Right cardiac atrium (tissue), 5 donors: ENCODE measurements around the gene MMRN2. TPM values are rescaled to one million over a fixed set of nuclear protein-coding genes. Genes with fewer than 3 reads are reported as not detected.
"Not testable (repeated sequence)": the region's sequence is repeated elsewhere in the genome, so short reads cannot be mapped to it uniquely, and the experiment has no call there.

Experiments
- ATAC-seq, 2 donors: fragments of 200-7000 bp; cut with Tn5 transposase; one replicate each; pipeline versions ENCODE4 v1.8.0 to v1.9.1; 2020; ENCODE audit warnings: moderate library complexity in 2 of 2, mild to moderate bottlenecking in 1 of 2
- DNase-seq, 3 donors: peaks; one replicate each; pipeline ENCODE4 v3.0.0-alpha.2; 2020
- H3K27ac ChIP-seq: one replicate; pipeline ENCODE4 v1.5.1; 2013; ENCODE audit warnings: mild to moderate bottlenecking, low read length, control low read depth, moderate library complexity
- H3K27me3 ChIP-seq: one replicate; pipeline ENCODE4 v1.6.1; 2013; ENCODE audit not compliant: control insufficient read depth, insufficient read depth
- H3K4me1 ChIP-seq: one replicate; pipeline ENCODE4 v1.6.1; 2013; ENCODE audit warnings: low read length; ENCODE audit not compliant: control insufficient read depth, insufficient read depth
- H3K4me3 ChIP-seq: one replicate; pipeline ENCODE4 v1.5.1; 2013; ENCODE audit warnings: low read length, control low read depth
- H3K9me3 ChIP-seq: one replicate; pipeline ENCODE4 v1.6.1; 2013; ENCODE audit warnings: low read length; ENCODE audit not compliant: control insufficient read depth
- WGBS: extraction: QIAGEN DNeasy Blood & Tissue Kit; methylation state at CpG from one replicate; pipeline ENCODE4 v1.1.7; 2013; 5-methylcytosine and 5-hydroxymethylcytosine counted together
- intact Hi-C, 4 donors: fragments of 100-400 bp; cut with DNase I; formaldehyde crosslinking; loops; one replicate each; pipeline versions ENCODE4 v1.11.0 to v1.14.0; 2022 to 2023
- polyA plus RNA-seq: library from polyadenylated mRNA; stranded (reverse); fragments of 200-250 nt; gene quantifications from one replicate; pipeline ENCODE4 v1.2.3, GENCODE V29; 2013
- total RNA-seq, 4 donors: library from RNA; stranded (reverse); fragmentation: NEBNext Ultra II Directional; extraction: Animal tissue kit (Norgen Biotek cat#: 25700); gene quantifications; one replicate each; pipeline ENCODE4 v1.2.1, GENCODE V29; 2021
- donor health status: healthy with polysubstance abuse.
- donor health status: DM: no; HTN: yes; CAD: no.
- donor health status: DM: no; HTN: no; CAD: no.
- donor health status: DM: no; HTN: yes; CAD: no; lungs with severe emphysema.
- donor health status: DM: yes; HTN: yes; CAD: no.

Gene MMRN2
- total and polyA plus RNA-seq, 5 donors = 19.8 to 65.5 (median 39.3) TPM

DNA sequence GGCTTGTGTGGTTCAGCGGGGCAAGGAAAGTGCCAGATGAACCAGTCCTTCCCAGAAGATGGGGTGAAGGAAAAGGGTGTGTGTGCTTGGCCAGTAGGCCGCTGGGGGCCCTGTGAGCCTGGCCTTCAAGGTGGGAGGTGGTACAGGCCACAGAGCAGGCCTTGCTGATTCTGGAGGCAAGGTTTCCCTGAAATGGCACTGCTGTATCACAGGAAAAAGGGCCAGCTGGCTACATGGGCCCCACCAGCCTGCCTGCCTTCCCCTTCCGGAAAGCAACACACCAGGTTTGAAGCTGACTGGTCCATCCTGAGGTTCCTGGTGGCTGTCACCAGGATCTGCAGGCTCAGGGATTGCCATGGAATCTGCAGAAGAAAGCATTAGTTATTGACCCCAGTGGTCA is 12.5 kb downstream of the MMRN2 start:
- DNase-seq (peak in 1 of 3 donors; percentile 40), ATAC-seq (no peak)
- intact Hi-C loops = no loop called here
- Histone ChIP-seq H3K27me3 (no peaks in the 10 kb centered on the region), H3K27ac (no peak overlapping the region), H3K9me3 (no peaks in the 10 kb centered on the region), H3K4me3 (no peak overlapping the region), H3K4me1 (no peaks in the 10 kb centered on the region)
- 86% methylated on average over 3 of the region's 3 CpGs for WGBS

GRCh38 chr10:86944471-86944870 is 12.9 kb downstream of the MMRN2 start:
- H3K27me3 ChIP-seq = no peaks in the 10 kb centered on the region
- H3K4me1 ChIP-seq = no peaks in the 10 kb centered on the region
- no peak overlapping the region for H3K4me3 ChIP-seq
- DNase-seq (no peak), ATAC-seq (no peak)
- intact Hi-C loops = no loop called here
- no peaks in the 10 kb centered on the region for H3K9me3 ChIP-seq
- no peak overlapping the region for H3K27ac ChIP-seq

GRCh38 chr10:86944031-86944419 is 13.4 kb downstream of the MMRN2 start:
- intact Hi-C loops = no loop called here
- WGBS = 87% methylated on average over 4 of the region's 4 CpGs
- Histone ChIP-seq H3K27ac (no peak overlapping the region), H3K27me3 (no peaks in the 10 kb centered on the region), H3K9me3 (no peaks in the 10 kb centered on the region), H3K4me3 (no peak overlapping the region), H3K4me1 (no peaks in the 10 kb centered on the region)
- DNase-seq = no peak
- no peak for ATAC-seq

DNA sequence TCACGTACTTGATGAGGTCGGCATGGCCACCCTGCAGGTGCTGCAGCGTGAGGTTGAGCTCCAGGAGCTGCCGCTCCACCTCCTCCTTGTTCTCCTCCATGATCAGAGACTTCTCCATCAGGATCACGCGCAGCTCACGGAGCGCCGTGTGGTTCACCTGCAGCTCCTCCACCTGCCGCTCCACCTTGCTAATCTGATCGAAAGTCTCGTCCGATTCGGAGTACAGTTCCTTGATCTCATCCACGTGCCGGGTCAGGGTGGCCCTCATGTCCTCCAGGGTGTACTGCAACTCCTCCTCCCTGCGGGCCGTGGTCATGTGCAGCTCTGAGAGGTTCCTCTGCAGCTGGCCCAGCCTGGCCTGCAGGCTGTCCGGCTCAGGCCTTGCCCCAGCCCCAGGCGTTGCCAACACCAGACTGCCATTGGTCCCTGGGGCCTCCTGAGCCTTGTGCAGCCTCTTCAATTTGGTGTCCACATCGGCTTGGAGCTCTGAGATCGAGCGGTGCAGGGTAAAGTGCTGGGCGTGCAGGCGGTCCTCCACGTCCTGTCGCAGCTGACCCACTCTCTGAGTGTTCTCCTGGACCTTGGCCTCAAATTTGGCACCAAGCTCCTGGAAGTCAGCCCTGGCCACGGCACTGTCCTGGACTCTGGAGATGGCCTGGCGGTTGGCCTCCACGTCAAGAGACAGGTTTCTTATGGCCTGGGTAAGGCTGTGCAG is 13.9 kb downstream of the MMRN2 start:
- Histone ChIP-seq H3K9me3 (no peaks in the 10 kb centered on the region), H3K4me3 (no peak overlapping the region), H3K4me1 (no peaks in the 10 kb centered on the region), H3K27me3 (no peaks in the 10 kb centered on the region), H3K27ac (no peak overlapping the region)
- DNase-seq (peak in 2 of 3 donors; percentile 50 to 53), ATAC-seq (no peak)
- WGBS = 91% methylated on average over 30 of the region's 30 CpGs
- intact Hi-C loops = no loop called here

DNA sequence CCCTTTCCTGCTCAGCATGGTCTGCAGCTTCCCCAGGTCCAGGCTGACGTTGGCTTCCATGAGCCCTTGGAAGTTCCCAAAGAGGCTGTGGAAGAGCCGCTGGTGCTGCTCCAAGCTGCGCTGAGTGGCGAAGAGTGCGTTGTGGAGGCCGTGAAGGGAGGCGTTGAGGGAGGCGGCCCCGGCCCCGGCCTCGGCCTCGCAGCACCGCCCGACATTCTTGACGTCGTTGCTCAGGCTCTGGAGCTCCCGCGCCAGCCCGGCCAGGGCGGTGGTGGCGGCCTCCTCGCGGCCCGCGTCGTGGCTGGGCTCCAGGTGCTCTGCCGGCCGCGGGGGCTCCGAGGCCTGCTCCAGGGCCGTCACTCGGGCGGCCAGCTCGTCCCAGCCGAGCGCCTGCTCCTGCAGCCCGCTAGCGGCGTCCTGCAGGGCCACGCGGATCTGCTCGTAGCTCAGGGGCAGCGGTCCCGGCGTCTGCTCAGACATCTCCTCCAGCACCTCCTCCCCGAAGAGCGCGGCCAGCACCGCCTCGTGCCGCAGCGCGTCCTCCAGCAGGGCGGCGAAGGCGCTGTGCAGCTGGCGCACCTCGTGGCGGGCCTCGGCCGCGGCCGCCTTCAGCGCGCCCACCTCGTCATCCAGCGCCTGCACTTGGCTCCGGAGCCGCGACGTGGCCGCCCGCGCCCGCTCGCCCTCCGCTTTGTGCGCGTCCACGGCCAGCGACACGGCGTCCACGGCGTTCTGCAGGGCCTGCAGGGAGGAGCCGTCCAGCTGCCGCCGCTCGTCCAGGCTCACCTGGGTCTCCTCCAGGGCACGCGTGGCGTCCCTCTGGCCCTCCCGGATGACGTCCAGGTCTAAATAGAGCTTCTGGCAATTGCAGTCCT is 14.7 kb downstream of the MMRN2 start:
- Histone ChIP-seq H3K27ac (no peak overlapping the region), H3K4me1 (no peaks in the 10 kb centered on the region), H3K27me3 (no peaks in the 10 kb centered on the region), H3K4me3 (no peak overlapping the region), H3K9me3 (no peaks in the 10 kb centered on the region)
- DNase-seq = peak; percentile 53 to 79 (median 75)
- no peak for ATAC-seq
- intact Hi-C loops = no loop called here
- 63% methylated on average over 94 of the region's 94 CpGs for WGBS

DNA sequence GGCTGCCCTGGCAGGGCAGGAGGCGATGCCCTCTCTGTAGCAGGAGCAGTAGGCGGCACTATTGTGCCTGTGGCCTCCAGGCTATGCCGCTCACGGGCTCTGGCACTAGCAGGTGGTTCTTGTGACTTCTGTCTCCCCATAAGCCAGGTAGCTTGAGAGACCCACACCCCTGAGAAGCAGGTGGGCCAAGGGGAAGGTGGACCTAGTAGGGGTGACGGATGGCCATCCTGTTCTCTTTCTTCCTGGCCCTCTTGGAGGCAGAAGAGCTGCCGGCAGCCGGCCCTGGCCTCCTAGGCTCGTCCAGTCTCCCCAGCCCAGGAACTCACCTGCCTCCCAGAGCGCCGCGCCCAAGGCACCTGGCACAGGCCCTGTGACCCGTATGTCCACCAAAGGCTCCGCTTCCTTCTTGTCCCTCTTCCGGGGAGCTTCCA is 15.4 kb downstream of the MMRN2 start:
- Histone ChIP-seq H3K9me3 (no peaks in the 10 kb centered on the region), H3K4me3 (no peak overlapping the region), H3K27me3 (no peaks in the 10 kb centered on the region), H3K4me1 (no peaks in the 10 kb centered on the region), H3K27ac (no peak overlapping the region)
- DNase-seq (no peak), ATAC-seq (no peak)
- 92% methylated on average over 14 of the region's 14 CpGs for WGBS
- intact Hi-C loops = no loop called here

- Histone ChIP-seq H3K4me1 (no peaks in the 10 kb centered on the region), H3K9me3 (no peaks in the 10 kb centered on the region), H3K27ac (no peak overlapping the region), H3K27me3 (no peaks in the 10 kb centered on the region), H3K4me3 (no peak overlapping the region)
- ATAC-seq = no peak
- no peak for DNase-seq
- intact Hi-C loops = no loop called here
- 79% methylated on average over 2 of the region's 2 CpGs for WGBS
These were observed 16.0 kb downstream of the MMRN2 start for GRCh38 chr10:86941426-86941825.

DNA sequence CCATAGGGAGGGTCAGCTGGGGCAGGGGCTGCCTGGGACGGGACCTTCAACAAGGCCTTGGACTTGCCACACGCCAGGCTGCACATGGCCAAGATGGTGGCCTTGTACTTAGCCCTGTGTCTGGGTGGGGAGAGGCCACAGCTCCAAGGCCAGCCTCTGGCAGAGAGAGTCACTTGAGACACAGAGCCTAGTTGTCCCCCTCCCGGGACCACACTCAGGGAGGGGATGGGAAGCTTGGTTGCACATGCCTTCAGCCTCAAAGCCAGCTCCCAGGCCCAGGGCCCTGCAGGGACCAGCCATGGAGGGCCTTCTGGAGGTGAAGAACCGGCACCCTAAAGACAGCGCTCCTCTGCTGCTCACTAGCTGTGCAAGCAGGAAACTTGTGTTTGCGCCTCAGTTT is 16.7 kb downstream of the MMRN2 start:
- H3K4me1 ChIP-seq = no peaks in the 10 kb centered on the region
- DNase-seq = peak in 1 of 3 donors; percentile 47
- 81% methylated on average over 6 of the region's 6 CpGs for WGBS

GRCh38 chr10:86940076-86940475 is 17.3 kb downstream of the MMRN2 start:
- H3K9me3 ChIP-seq, H3K27me3 ChIP-seq, H3K4me1 ChIP-seq, ATAC-seq, intact Hi-C loops, H3K4me3 ChIP-seq, DNase-seq, H3K27ac ChIP-seq: not testable (repeated sequence)
- WGBS = 86% methylated on average over 16 of the region's 16 CpGs

More for the DNA sequence above, 16.7 kb downstream of the MMRN2 start:
- H3K27me3 ChIP-seq = no peaks in the 10 kb centered on the region
- ATAC-seq = peak in 1 of 2 donors; percentile 4
- no peaks in the 10 kb centered on the region for H3K9me3 ChIP-seq
- no peak overlapping the region for H3K4me3 ChIP-seq
- H3K27ac ChIP-seq = no peak overlapping the region
- intact Hi-C loops = no loop called here

GRCh38 chr10:86938260-86938659 is 19.2 kb downstream of the MMRN2 start:
- intact Hi-C loops = no loop called here
- WGBS = 83% methylated on average over 2 of the region's 2 CpGs
- Histone ChIP-seq H3K9me3 (no peaks in the 10 kb centered on the region), H3K27me3 (no peaks in the 10 kb centered on the region), H3K4me1 (no peaks in the 10 kb centered on the region), H3K27ac (no peak overlapping the region), H3K4me3 (no peak overlapping the region)
- no peak for ATAC-seq
- no peak for DNase-seq

DNA sequence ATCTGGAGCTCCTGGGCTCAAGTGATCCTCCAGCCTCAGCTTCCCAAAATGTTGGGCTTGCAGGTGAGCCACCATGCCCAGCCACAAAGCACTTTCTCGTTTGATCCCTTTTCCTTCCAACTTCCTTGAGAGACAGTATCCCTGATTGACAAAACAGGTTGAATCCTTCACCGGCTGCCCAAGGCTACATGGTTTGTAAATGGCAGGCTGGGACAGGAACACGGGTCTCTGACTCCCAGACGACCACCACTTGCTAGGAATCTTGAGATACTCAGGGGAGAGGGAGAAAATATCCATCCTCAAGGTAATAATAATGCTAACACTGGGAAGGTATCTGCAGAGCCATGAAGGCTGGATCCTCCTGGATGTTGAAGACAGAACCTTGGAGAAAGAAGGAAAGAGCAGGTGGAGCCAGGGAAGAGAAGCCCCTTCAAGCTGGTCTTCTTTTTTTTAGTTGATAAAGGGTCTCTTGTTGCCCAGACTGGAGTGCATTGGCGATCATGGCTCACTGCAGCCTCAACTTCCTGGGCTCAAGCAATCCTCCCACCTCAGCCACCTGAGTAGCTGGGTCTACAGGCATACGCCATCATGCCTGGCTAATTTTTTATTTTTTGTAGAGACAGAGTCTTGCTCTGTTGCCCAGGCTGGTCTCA is 19.8 kb downstream of the MMRN2 start:
- intact Hi-C loops = no loop called here
- H3K4me3 ChIP-seq = no peak overlapping the region

More for the DNA sequence above, 19.8 kb downstream of the MMRN2 start:
- Histone ChIP-seq H3K9me3 (no peaks in the 10 kb centered on the region), H3K27ac (no peak overlapping the region), H3K27me3 (no peaks in the 10 kb centered on the region), H3K4me1 (no peaks in the 10 kb centered on the region)
- 70% methylated on average over 6 of the region's 6 CpGs for WGBS
- DNase-seq = no peak
- no peak for ATAC-seq
